Esophagus muscularis mucosa (tissue), 4 donors: Measurements from ENCODE around the gene SOWAHA. TPM values are rescaled to one million over a fixed set of nuclear protein-coding genes. Genes with fewer than 3 reads are reported as not detected.
"Not testable (repeated sequence)": the region's sequence is repeated elsewhere in the genome, so short reads cannot be mapped to it uniquely, and the experiment has no call there.

Source experiments
- DNase-seq: peaks from one replicate; pipeline ENCODE4 v3.0.0-alpha.2; 2017; ENCODE audit errors: extremely low spot score
- H3K27ac ChIP-seq, 4 donors: fragments of 200-600 bp; sonication (generic); replicated peaks in 1 of 4; 1 replicate in 3 of 4; 2 replicates in 1 of 4; pipeline ENCODE4 v1.5.1; 2016 to 2019; ENCODE audit warnings: mild to moderate bottlenecking in 1 of 4
- H3K27me3 ChIP-seq, 4 donors: fragments of 200-600 bp; sonication (generic); one replicate each; pipeline versions ENCODE4 v1.5.1 to v1.6.0; 2016 to 2019
- H3K36me3 ChIP-seq, 4 donors: fragments of 200-600 bp; sonication (generic); one replicate each; pipeline ENCODE4 v1.5.1; 2016 to 2019
- H3K4me1 ChIP-seq, 4 donors: fragments of 200-600 bp; sonication (generic); one replicate each; pipeline ENCODE4 v1.5.1; 2016 to 2019
- H3K4me3 ChIP-seq, 4 donors: fragments of 200-600 bp; sonication (generic); 1 replicate in 2 of 4; 2 replicates in 2 of 4; pipeline ENCODE4 v1.5.1; 2016 to 2019; ENCODE audit warnings: mild to moderate bottlenecking in 4 of 4, moderate library complexity in 1 of 4
- H3K9me3 ChIP-seq, 4 donors: fragments of 200-600 bp; sonication (generic); 1 replicate in 3 of 4; 2 replicates in 1 of 4; pipeline ENCODE4 v1.5.1; 2016 to 2019
- CTCF ChIP-seq, 3 experiments: fragments of 200-600 bp in 2 of 3; fragments of 450-650 bp in 1 of 3; sonication (generic) in 2 of 3; IDR thresholded peaks; one replicate each; pipeline ENCODE4 v1.5.1; 2017 to 2019; ENCODE audit warnings: antibody characterized with exemption in 3 of 3, mild to moderate bottlenecking in 2 of 3, moderate library complexity in 1 of 3
- EP300 ChIP-seq: sonication (generic); formaldehyde crosslinking; IDR thresholded peaks from one replicate; pipeline ENCODE4 v1.6.1; 2017; ENCODE audit warnings: antibody characterized with exemption
- POLR2A ChIP-seq: fragments of 450-650 bp; IDR thresholded peaks from one replicate; pipeline ENCODE4 v1.6.1; 2017; ENCODE audit warnings: antibody characterized with exemption, moderate library complexity, mild to moderate bottlenecking, low read depth
- POLR2AphosphoS5 ChIP-seq, 2 donors: sonication (generic); formaldehyde crosslinking; IDR thresholded peaks; one replicate each; pipeline ENCODE4 v1.6.1; 2017; ENCODE audit warnings: antibody characterized with exemption in 2 of 2
- WGBS: methylation state at CpG from one replicate; pipeline ENCODE4 v1.1.5; 2018; 5-methylcytosine and 5-hydroxymethylcytosine counted together
- intact Hi-C: fragments of 100-400 bp; cut with DNase I; formaldehyde crosslinking; loops from one replicate; pipeline ENCODE4 v1.15.1; 2023
- total RNA-seq, 4 donors: library from RNA; depleted of rRNA; stranded (reverse); fragments of >200 nt; gene quantifications; one replicate each; pipeline versions ENCODE4 v1.1.0 to v1.2.1, GENCODE V29; 2016

SOWAHA gene
- total RNA-seq, 4 donors from 2014 or later, result 0.06 to 0.83 (median 0.15) TPM

DNA sequence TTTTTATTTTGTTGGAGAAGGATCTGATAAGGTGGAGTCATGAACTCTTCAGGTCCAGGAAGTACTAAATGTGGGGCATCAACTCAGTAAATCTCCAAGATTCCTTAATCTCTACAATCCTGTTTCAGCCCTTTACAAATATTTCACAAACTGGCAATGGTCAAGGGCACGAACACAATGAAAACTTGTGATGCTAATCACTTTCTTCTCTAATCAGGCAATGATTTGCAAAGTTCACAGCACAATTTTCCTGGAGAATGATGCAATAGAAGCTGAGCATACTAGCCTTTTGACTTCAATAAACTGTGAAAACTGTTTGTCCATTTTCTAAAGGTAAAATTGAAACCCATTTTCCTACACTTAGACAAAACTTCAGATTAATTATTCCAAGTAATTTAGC lies 36.2 kb downstream of the SOWAHA start:
- intact Hi-C loops, result no loop called here
- 88% methylated on average over 1 of the region's 1 CpG for WGBS

GRCh38 chr5:132850066-132850465 lies 37.0 kb downstream of the SOWAHA start:
- Histone ChIP-seq H3K27me3 (no peaks in the 10 kb centered on the region), H3K36me3 (no peaks in the 10 kb centered on the region), H3K9me3 (no peaks in the 10 kb centered on the region), H3K27ac (no peak overlapping the region), H3K4me3 (no peak overlapping the region), H3K4me1 (no peaks in the 10 kb centered on the region)
- WGBS, result 90% methylated on average over 2 of the region's 2 CpGs
- DNase-seq, result no peak
- no peak for TF ChIP-seq POLR2AphosphoS5 (IDR thresholded peaks at IDR 0.05)
- intact Hi-C loops, result no loop called here

More for the DNA sequence above, 36.2 kb downstream of the SOWAHA start:
- Histone ChIP-seq H3K27me3 (no peaks in the 10 kb centered on the region), H3K27ac (no peak overlapping the region), H3K9me3 (no peaks in the 10 kb centered on the region), H3K4me3 (no peak overlapping the region), H3K4me1 (no peaks in the 10 kb centered on the region), H3K36me3 (no peaks in the 10 kb centered on the region)
- no peak for TF ChIP-seq POLR2A
- TF ChIP-seq EP300, result no peak
- TF ChIP-seq CTCF (IDR thresholded peaks at IDR 0.05), result no peak
- TF ChIP-seq POLR2AphosphoS5 (IDR thresholded peaks at IDR 0.05), result no peak
- DNase-seq, result no peak

GRCh38 chr5:132853323-132853722 lies 40.2 kb downstream of the SOWAHA start:
- no peaks in the 10 kb centered on the region for H3K36me3 ChIP-seq
- TF ChIP-seq POLR2A, result no peak
- no peak for TF ChIP-seq CTCF (IDR thresholded peaks at IDR 0.05)
- TF ChIP-seq POLR2AphosphoS5 (IDR thresholded peaks at IDR 0.05), result no peak
- TF ChIP-seq EP300, result no peak
- intact Hi-C loops, result no loop called here
- H3K4me3 ChIP-seq, result no peak overlapping the region
- no peaks in the 10 kb centered on the region for H3K27me3 ChIP-seq
- no peak for DNase-seq
- no peaks in the 10 kb centered on the region for H3K9me3 ChIP-seq
- no peak overlapping the region for H3K27ac ChIP-seq
- WGBS, result 84% methylated on average over 3 of the region's 3 CpGs
- no peaks in the 10 kb centered on the region for H3K4me1 ChIP-seq

DNA sequence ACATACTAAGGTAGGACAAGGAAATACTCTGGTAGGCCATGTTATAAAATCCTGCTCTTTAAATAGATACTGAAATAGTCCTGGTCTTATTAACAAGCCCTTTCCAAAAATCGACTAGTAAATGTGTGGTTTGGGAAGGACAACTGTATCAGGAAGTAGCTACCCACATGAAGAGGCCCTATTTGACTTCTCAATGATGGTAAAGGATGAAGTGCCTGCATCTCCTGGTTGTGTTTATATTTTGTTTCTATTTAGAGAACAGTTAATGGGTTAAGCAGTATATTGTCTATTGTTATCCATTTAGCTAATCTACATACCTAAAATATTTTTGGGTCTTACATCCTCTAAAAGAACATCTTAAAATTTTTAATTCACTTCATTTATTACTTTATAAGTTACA lies 40.7 kb downstream of the SOWAHA start:
- 58% methylated on average over 1 of the region's 1 CpG for WGBS
- H3K4me3 ChIP-seq, result no peak overlapping the region
- H3K9me3 ChIP-seq, result no peaks in the 10 kb centered on the region
- no peaks in the 10 kb centered on the region for H3K27me3 ChIP-seq
- intact Hi-C loops, result no loop called here
- DNase-seq, result no peak
- no peak overlapping the region for H3K27ac ChIP-seq
- TF ChIP-seq POLR2A (no peak), EP300 (no peak), POLR2AphosphoS5 (IDR thresholded peaks at IDR 0.05) (no peak), CTCF (IDR thresholded peaks at IDR 0.05) (no peak)
- no peaks in the 10 kb centered on the region for H3K36me3 ChIP-seq
- H3K4me1 ChIP-seq, result no peaks in the 10 kb centered on the region

DNA sequence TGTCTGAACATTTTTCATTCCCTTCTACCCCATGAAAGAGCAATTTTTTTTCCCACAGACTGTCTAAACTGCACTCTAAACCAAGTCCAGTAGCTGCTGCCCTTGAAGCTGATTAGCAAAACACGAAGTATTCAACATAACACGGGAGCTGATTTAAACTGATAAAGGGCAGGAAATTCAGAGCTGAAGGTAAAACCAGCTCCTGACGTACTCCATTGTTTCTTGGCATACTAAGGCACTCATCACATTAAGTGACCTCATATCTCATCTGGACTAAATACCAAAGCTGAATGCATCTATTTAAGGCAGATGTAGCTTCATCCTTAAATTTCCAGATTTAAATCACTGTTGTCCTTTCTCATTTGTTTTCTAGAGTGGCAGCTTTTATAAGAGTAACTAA lies 41.2 kb downstream of the SOWAHA start:
- no peak overlapping the region for H3K4me3 ChIP-seq
- no peaks in the 10 kb centered on the region for H3K36me3 ChIP-seq
- intact Hi-C loops, result no loop called here
- TF ChIP-seq POLR2A (no peak), POLR2AphosphoS5 (IDR thresholded peaks at IDR 0.05) (no peak), EP300 (no peak), CTCF (IDR thresholded peaks at IDR 0.05) (no peak)
- H3K27ac ChIP-seq, result no peak overlapping the region
- WGBS, result 44% methylated on average over 3 of the region's 3 CpGs
- H3K9me3 ChIP-seq, result no peaks in the 10 kb centered on the region
- DNase-seq, result no peak
- H3K27me3 ChIP-seq, result no peaks in the 10 kb centered on the region
- H3K4me1 ChIP-seq, result no peaks in the 10 kb centered on the region

- H3K27me3 ChIP-seq, H3K27ac ChIP-seq, H3K4me3 ChIP-seq, H3K4me1 ChIP-seq, H3K9me3 ChIP-seq, intact Hi-C loops, H3K36me3 ChIP-seq, DNase-seq: not testable (repeated sequence)
- WGBS, result 84% methylated on average over 5 of the region's 5 CpGs
Observed at GRCh38 chr5:132854992-132855391, 41.9 kb downstream of the SOWAHA start.
